ENCODE measurements around the gene POU2F2.
"Not testable (repeated sequence)": the region's sequence is repeated elsewhere in the genome, so short reads cannot be mapped to it uniquely, and the experiment has no call there.

Gene POU2F2

GRCh38 chr19:42124386-42124901, 7.8 kb downstream of the POU2F2 start:
- no peak for DNase-seq

GRCh38 chr19:42123765-42124164, 8.5 kb downstream of the POU2F2 start:
- no peak for DNase-seq

- DNase-seq: no peak
Measured at GRCh38 chr19:42122691-42123607, 9.3 kb downstream of the POU2F2 start.

- DNase-seq: no peak
Measured at GRCh38 chr19:42121656-42122069, 10.6 kb downstream of the POU2F2 start.

- DNase-seq: no peak
Measured at GRCh38 chr19:42121036-42121621, 11.1 kb downstream of the POU2F2 start.

- no peak for DNase-seq
Measured at GRCh38 chr19:42120276-42120980, 11.8 kb downstream of the POU2F2 start.

GRCh38 chr19:42117076-42117475, 15.2 kb downstream of the POU2F2 start:
- no peak for DNase-seq

- DNase-seq: no peak
Measured at GRCh38 chr19:42116308-42117075, 15.8 kb downstream of the POU2F2 start.

GRCh38 chr19:42115705-42116104, 16.5 kb downstream of the POU2F2 start:
- no peak for DNase-seq

- no peak for DNase-seq
Measured at GRCh38 chr19:42115219-42115618, 17.0 kb downstream of the POU2F2 start.

- DNase-seq: peak; percentile 71
Measured at GRCh38 chr19:42114412-42114811, 17.8 kb downstream of the POU2F2 start.

- peak; percentile 68 for DNase-seq
Measured at GRCh38 chr19:42113641-42114348, 18.5 kb downstream of the POU2F2 start.

GRCh38 chr19:42111811-42112210, 20.4 kb downstream of the POU2F2 start:
- DNase-seq: no peak

- DNase-seq: no peak
Measured at GRCh38 chr19:42111384-42111783, 20.9 kb downstream of the POU2F2 start.

- no peak for DNase-seq
Measured at GRCh38 chr19:42110658-42111057, 21.6 kb downstream of the POU2F2 start.

- DNase-seq: no peak
Measured at GRCh38 chr19:42109896-42110295, 22.4 kb downstream of the POU2F2 start.

GRCh38 chr19:42108527-42109389, 23.5 kb downstream of the POU2F2 start:
- DNase-seq: peak; percentile 78

GRCh38 chr19:42105368-42105767, 26.9 kb downstream of the POU2F2 start:
- DNase-seq: no peak

- no peak for DNase-seq
Measured at GRCh38 chr19:42102877-42103276, 29.4 kb downstream of the POU2F2 start.

- DNase-seq: not testable (repeated sequence)
Measured at GRCh38 chr19:42100241-42100640, 32.0 kb downstream of the POU2F2 start.

GRCh38 chr19:42099336-42099925, 32.8 kb downstream of the POU2F2 start:
- no peak for DNase-seq

Measured in NCI-H1105 (cell line).